B cell (primary cell): ENCODE measurements around the gene TMEM143. TPM values are rescaled to one million over a fixed set of nuclear protein-coding genes. Genes with fewer than 3 reads are reported as not detected.

Experiments used
- ATAC-seq: fragments of 200-7000 bp; cut with Tn5 transposase; one replicate; pipeline ENCODE4 v1.10.0; 2021; ENCODE audit warnings: low read depth, mild to moderate bottlenecking, moderate number of reproducible peaks, moderate library complexity
- CTCF ChIA-PET: fragments of 350-600 bp; sonication (Branson Sonifier 250); formaldehyde crosslinking; loops from one replicate; lab custom pipeline; 2021; ENCODE audit warnings: antibody characterized with exemption, inconsistent platforms; lab: Charles Lee
- POLR2A ChIA-PET: fragments of 350-600 bp; sonication (Branson Sonifier 250); formaldehyde crosslinking; loops from one replicate; lab custom pipeline; 2021; ENCODE audit warnings: antibody characterized with exemption; lab: Charles Lee
- DNase-seq: peaks from one replicate; pipeline ENCODE4 v3.0.0; 2013
- H2AFZ ChIP-seq: 2 replicates; pipeline ENCODE4 v1.6.1; 2012; ENCODE audit warnings: mild to moderate bottlenecking, low read depth, low read length; ENCODE audit not compliant: insufficient read depth, poor library complexity, severe bottlenecking
- H3K27ac ChIP-seq, 2 donors: 1 replicate in 1 of 2; 2 replicates in 1 of 2; pipeline ENCODE4 v1.5.1; 2012 to 2013; ENCODE audit warnings: low read length in 2 of 2, mild to moderate bottlenecking in 2 of 2, moderate library complexity in 1 of 2
- H3K27me3 ChIP-seq, 4 experiments: fragments of 200-600 bp in 1 of 4; sonication (generic) in 1 of 4; replicated peaks in 1 of 4; 1 replicate in 2 of 4; 2 replicates in 2 of 4; pipeline versions ENCODE4 v1.6.1 to v1.7.0; 2013 to 2016; ENCODE audit warnings: low read length in 3 of 4, mild to moderate bottlenecking in 2 of 4, mixed read lengths in 1 of 4, moderate library complexity in 1 of 4; ENCODE audit not compliant: insufficient read depth in 4 of 4, control insufficient read depth in 3 of 4; ENCODE audit errors: control extremely low read depth in 1 of 4
- H3K36me3 ChIP-seq, 2 experiments: replicated peaks in 1 of 2; 1 replicate in 1 of 2; 2 replicates in 1 of 2; pipeline versions ENCODE4 v1.6.1 to v1.7.1; 2013; ENCODE audit warnings: low read length in 1 of 2; ENCODE audit not compliant: insufficient read depth in 2 of 2, control insufficient read depth in 1 of 2; ENCODE audit errors: control extremely low read depth in 1 of 2, extremely low read depth in 1 of 2
- H3K4me1 ChIP-seq, 2 donors: fragments of 200-600 bp in 1 of 2; sonication (generic) in 1 of 2; 1 replicate in 1 of 2; 2 replicates in 1 of 2; pipeline versions ENCODE4 v1.5.1 to v1.6.1; 2013 to 2017; ENCODE audit warnings: low read length in 2 of 2; ENCODE audit not compliant: control insufficient read depth in 2 of 2, insufficient read depth in 2 of 2
- H3K4me2 ChIP-seq: replicated peaks from 2 replicates; pipeline ENCODE3; 2012; ENCODE audit warnings: mild to moderate bottlenecking, low read depth, low read length; ENCODE audit not compliant: poor library complexity, severe bottlenecking
- H3K4me3 ChIP-seq, 5 experiments: fragments of 200-600 bp in 1 of 5; sonication (generic) in 1 of 5; 1 replicate in 3 of 5; 2 replicates in 2 of 5; pipeline versions ENCODE4 v1.5.1 to v1.7.0; 2011 to 2016; ENCODE audit warnings: low read length in 4 of 5, mild to moderate bottlenecking in 4 of 5, low read depth in 2 of 5, control low read depth in 1 of 5, moderate library complexity in 1 of 5; ENCODE audit not compliant: insufficient read depth in 1 of 5; ENCODE audit errors: control extremely low read depth in 1 of 5, extremely low read depth in 1 of 5
- H3K79me2 ChIP-seq: fragments of 200-600 bp; sonication (generic); one replicate; pipeline ENCODE4 v1.6.0; 2016; ENCODE audit warnings: low read length; ENCODE audit not compliant: control insufficient read depth, insufficient read depth
- H3K9ac ChIP-seq: fragments of 200-600 bp; sonication (generic); 2 replicates; pipeline ENCODE4 v1.6.1; 2017; ENCODE audit warnings: mild to moderate bottlenecking, low read length, moderate library complexity
- H3K9me3 ChIP-seq, 3 donors: one replicate each; pipeline versions ENCODE4 v1.6.1 to v1.7.1; 2013; ENCODE audit warnings: low read length in 2 of 3; ENCODE audit not compliant: control insufficient read depth in 2 of 3, insufficient read depth in 1 of 3; ENCODE audit errors: control extremely low read depth in 1 of 3
- H4K20me1 ChIP-seq: 2 replicates; pipeline ENCODE4 v1.6.0; 2012; ENCODE audit warnings: mild to moderate bottlenecking, low read length; ENCODE audit not compliant: insufficient read depth, control insufficient read depth, poor library complexity, severe bottlenecking
- H3K27ac Mint-ChIP-seq: one replicate; pipeline ENCODE4 v1.8.0; 2021; ENCODE audit warnings: mixed read lengths
- H3K27me3 Mint-ChIP-seq: one replicate; pipeline ENCODE4 v1.8.0; 2021; ENCODE audit warnings: mixed read lengths
- H3K4me1 Mint-ChIP-seq: one replicate; pipeline ENCODE4 v1.8.0; 2021; ENCODE audit warnings: mixed read lengths
- H3K4me3 Mint-ChIP-seq: one replicate; pipeline ENCODE4 v1.8.0; 2021; ENCODE audit warnings: mixed read lengths
- H3K9me3 Mint-ChIP-seq: one replicate; pipeline ENCODE4 v1.8.0; 2022; ENCODE audit warnings: mixed read lengths; ENCODE audit not compliant: insufficient read depth
- CTCF ChIP-seq: fragments of 200-600 bp; IDR thresholded peaks from one replicate; pipeline ENCODE4 v1.8.0; 2022; ENCODE audit warnings: antibody characterized with exemption, mild to moderate bottlenecking
- EZH2 ChIP-seq: IDR thresholded peaks from 2 replicates; pipeline ENCODE4 v1.6.1; 2012; ENCODE audit warnings: borderline replicate concordance, low read depth, mild to moderate bottlenecking, moderate library complexity, low read length; ENCODE audit not compliant: insufficient read depth, poor library complexity, severe bottlenecking
- WGBS: methylation state at CpG from one replicate; pipeline ENCODE4 v1.1.5; 2013; ENCODE audit warnings: missing lambda C conversion rate; ENCODE audit not compliant: insufficient coverage; 5-methylcytosine and 5-hydroxymethylcytosine counted together
- intact Hi-C: fragments of 100-400 bp; cut with micrococcal nuclease; formaldehyde crosslinking; loops from one replicate; pipeline ENCODE4 v1.10.0; 2022
- polyA plus RNA-seq: library from polyadenylated mRNA; depleted of rRNA; stranded (reverse); fragments of >200 nt; gene quantifications from 2 replicates; pipeline ENCODE4 v1.2.3, GENCODE V29; 2012
- total RNA-seq, 2 donors: library from RNA; stranded (reverse); fragments of 120-200 nt in 1 of 2; gene quantifications; 1 replicate in 1 of 2; 2 replicates in 1 of 2; pipeline versions ENCODE4 v1.2.3 to v1.2.4, GENCODE V29; 2013 to 2022

Gene TMEM143
- total and polyA plus RNA-seq, 2 donors (not counting 1 experiment from before 2014, with no cell fraction given): 30.0 to 34.3 TPM

GRCh38 chr19:48321622-48322591 lies 41.8 kb downstream of the TMEM143 start:
- Mint-ChIP-seq H3K4me3 (peak overlapping the region; percentile 97), H3K9me3 (no peaks in the 10 kb centered on the region), H3K4me1 (peaks cover 51% of the 10 kb centered on the region), H3K27me3 (no peaks in the 10 kb centered on the region), H3K27ac (peak overlapping the region; percentile 100)
- Histone ChIP-seq H3K4me2 (peak overlapping the region; percentile 90), H3K4me1 (peaks cover 46 to 61% of the 10 kb centered on the region in 2 donors), H3K9me3 (peaks cover 0 to 3% (median 0%) of the 10 kb centered on the region in 3 donors), H3K36me3 (peaks cover 0 to 3% of the 10 kb centered on the region in 2 experiments), H4K20me1 (peaks cover 12% of the 10 kb centered on the region), H3K27ac (peak overlapping the region; percentile 95 to 100), H3K27me3 (no peaks in the 10 kb centered on the region), H3K79me2 (peaks cover 28% of the 10 kb centered on the region), H3K9ac (peak overlapping the region; percentile 88), H3K4me3 (peak overlapping the region; percentile 67 to 96 (median 81)), H2AFZ (peak overlapping the region; percentile 48)
- intact Hi-C loops: loop anchor here (1.0 to 5.0 kb wide), 9 partner anchors 42 to 297 kb away; partner anchors contain the start of genes CYTH2, KDELR1, LMTK3 and RPL18
- POLR2A ChIA-PET: interaction anchor here (0.6 to 9.7 kb wide), 7 partner anchors 10 to 316 kb away, joined by 3 to 180 read pairs (median 5); partner anchors contain the start of genes KDELR1, SYNGR4 and TMEM143
- ATAC-seq (peak; percentile 67), DNase-seq (peak; percentile 99)
- WGBS: under 1% methylated on average over 59 of the region's 63 CpGs
- CTCF ChIA-PET: interaction anchor here (0.6 to 13.8 kb wide), 12 partner anchors 12 to 297 kb away, joined by 3 to 345 read pairs (median 4); partner anchors contain the start of genes KDELR1, RPL18, SPHK2 and SYNGR4
- TF ChIP-seq CTCF: no peak
- no peak for TF ChIP-seq EZH2
